CD14-positive monocyte (primary cell): ENCODE measurements around the gene CELSR1. TPM values are rescaled to one million over a fixed set of nuclear protein-coding genes. Genes with fewer than 3 reads are reported as not detected.

ENCODE experiments used
- DNase-seq, 3 donors: peaks; one replicate each; pipeline ENCODE4 v3.0.0-alpha.2; 2011 to 2022
- H2AFZ ChIP-seq: 2 replicates; pipeline ENCODE4 v1.6.0; 2012; ENCODE audit warnings: mild to moderate bottlenecking, low read depth, low read length, inconsistent platforms; ENCODE audit not compliant: insufficient read depth, poor library complexity, severe bottlenecking
- H3K27ac ChIP-seq, 2 donors: 1 replicate in 1 of 2; 2 replicates in 1 of 2; pipeline ENCODE4 v1.5.1; 2012 to 2013; ENCODE audit warnings: low read length in 2 of 2, control low read depth in 1 of 2, inconsistent platforms in 1 of 2, low read depth in 1 of 2, mild to moderate bottlenecking in 1 of 2
- H3K27me3 ChIP-seq, 2 donors: one replicate each; pipeline versions ENCODE4 v1.6.0 to v1.6.1; 2011 to 2013; ENCODE audit warnings: low read length in 2 of 2; ENCODE audit not compliant: control insufficient read depth in 2 of 2, insufficient read depth in 2 of 2
- H3K36me3 ChIP-seq, 2 donors: replicated peaks in 1 of 2; 1 replicate in 1 of 2; 2 replicates in 1 of 2; pipeline versions ENCODE4 v1.5.1 to v1.6.1; 2012 to 2013; ENCODE audit warnings: low read length in 2 of 2, control low read depth in 1 of 2, inconsistent platforms in 1 of 2, mild to moderate bottlenecking in 1 of 2; ENCODE audit not compliant: insufficient read depth in 2 of 2, control insufficient read depth in 1 of 2
- H3K4me1 ChIP-seq, 2 donors: 1 replicate in 1 of 2; 2 replicates in 1 of 2; pipeline versions ENCODE4 v1.5.1 to v1.6.1; 2012 to 2013; ENCODE audit warnings: low read length in 2 of 2, control low read depth in 1 of 2, inconsistent platforms in 1 of 2, mild to moderate bottlenecking in 1 of 2, moderate library complexity in 1 of 2; ENCODE audit not compliant: insufficient read depth in 2 of 2, control insufficient read depth in 1 of 2
- H3K4me2 ChIP-seq: replicated peaks from 2 replicates; pipeline ENCODE3; 2012; ENCODE audit warnings: low read length, moderate library complexity, mild to moderate bottlenecking; ENCODE audit not compliant: poor library complexity, severe bottlenecking; ENCODE audit errors: extremely low read depth
- H3K4me3 ChIP-seq, 3 experiments: fragments of 200-600 bp in 1 of 3; sonication (generic) in 1 of 3; replicated peaks in 1 of 3; 1 replicate in 2 of 3; 2 replicates in 1 of 3; pipeline ENCODE4 v1.5.1; 2011 to 2013; ENCODE audit warnings: low read length in 3 of 3, mild to moderate bottlenecking in 3 of 3, control low read depth in 2 of 3, low read depth in 2 of 3, inconsistent platforms in 1 of 3, moderate library complexity in 1 of 3
- H3K79me2 ChIP-seq: 2 replicates; pipeline ENCODE4 v1.6.0; 2012; ENCODE audit warnings: mild to moderate bottlenecking, control low read depth, inconsistent platforms, low read length, moderate library complexity; ENCODE audit not compliant: insufficient read depth
- H3K9ac ChIP-seq: 2 replicates; pipeline ENCODE4 v1.6.0; 2017; ENCODE audit warnings: low read length, mild to moderate bottlenecking; ENCODE audit not compliant: insufficient read depth, poor library complexity, severe bottlenecking
- H3K9me3 ChIP-seq, 2 donors: replicated peaks in 1 of 2; 1 replicate in 1 of 2; 2 replicates in 1 of 2; pipeline versions ENCODE4 v1.5.1 to v1.6.1; 2012 to 2013; ENCODE audit warnings: low read length in 2 of 2, control low read depth in 1 of 2; ENCODE audit not compliant: control insufficient read depth in 1 of 2, insufficient read depth in 1 of 2
- H4K20me1 ChIP-seq: 2 replicates; pipeline ENCODE4 v1.6.0; 2012; ENCODE audit warnings: mild to moderate bottlenecking, low read length, control low read depth, moderate library complexity; ENCODE audit not compliant: insufficient read depth
- H3K27ac Mint-ChIP-seq, 7 donors: one replicate each; pipeline ENCODE4 v1.8.0; 2020; ENCODE audit warnings: mild to moderate bottlenecking in 7 of 7, mixed read lengths in 7 of 7, moderate library complexity in 6 of 7, inconsistent platforms in 2 of 7
- H3K27me3 Mint-ChIP-seq, 3 donors: one replicate each; pipeline ENCODE4 v1.8.0; 2021 to 2022; ENCODE audit warnings: low read depth in 3 of 3, mild to moderate bottlenecking in 3 of 3, mixed read lengths in 3 of 3, moderate library complexity in 3 of 3, inconsistent platforms in 1 of 3
- H3K36me3 Mint-ChIP-seq, 2 donors: one replicate each; pipeline ENCODE4 v1.8.0; 2020; ENCODE audit warnings: mixed read lengths in 2 of 2, inconsistent platforms in 1 of 2, mild to moderate bottlenecking in 1 of 2
- H3K4me1 Mint-ChIP-seq: one replicate; pipeline ENCODE4 v1.8.0; 2020; ENCODE audit warnings: mild to moderate bottlenecking, mixed read lengths
- H3K4me3 Mint-ChIP-seq, 2 donors: one replicate each; pipeline ENCODE4 v1.8.0; 2020; ENCODE audit warnings: mild to moderate bottlenecking in 2 of 2, mixed read lengths in 2 of 2, moderate library complexity in 1 of 2
- H3K9me3 Mint-ChIP-seq, 7 donors: one replicate each; pipeline ENCODE4 v1.8.0; 2020 to 2022; ENCODE audit warnings: mixed read lengths in 7 of 7, mild to moderate bottlenecking in 6 of 7, moderate library complexity in 6 of 7, inconsistent platforms in 2 of 7
- CTCF ChIP-seq: fragments of 200-600 bp; IDR thresholded peaks from one replicate; pipeline ENCODE4 v1.8.0; 2022; ENCODE audit warnings: antibody characterized with exemption, mild to moderate bottlenecking
- WGBS: methylation state at CpG from one replicate; pipeline ENCODE4 v1.1.5; 2013; ENCODE audit warnings: missing lambda C conversion rate; ENCODE audit not compliant: insufficient coverage; 5-methylcytosine and 5-hydroxymethylcytosine counted together
- intact Hi-C, 2 donors: fragments of 100-400 bp; cut with micrococcal nuclease; formaldehyde crosslinking; loops; one replicate each; pipeline versions ENCODE4 v1.15.0 to v1.15.1; 2023
- polyA plus RNA-seq, 3 donors: library from polyadenylated mRNA; depleted of rRNA in 1 of 3; unstranded in 2 of 3; stranded (reverse) in 1 of 3; fragments of 300-500 nt in 2 of 3; fragments of >200 nt in 1 of 3; fragmentation: Illumina TruSeq in 2 of 3; gene quantifications; 1 replicate in 2 of 3; 2 replicates in 1 of 3; pipeline ENCODE4 v1.2.3, GENCODE V29; 2012 to 2021

CELSR1 gene
- polyA plus RNA-seq, 3 donors = 0.16 TPM; not detected in 2

GRCh38 chr22:46482056-46482675, 55.3 kb downstream of the CELSR1 start:
- H3K36me3 ChIP-seq = no peaks in the 10 kb centered on the region
- H3K79me2 ChIP-seq = no peaks in the 10 kb centered on the region
- no peak for TF ChIP-seq CTCF
- no peak overlapping the region for H3K4me2 ChIP-seq
- H3K36me3 Mint-ChIP-seq = no peaks in the 10 kb centered on the region
- H2AFZ ChIP-seq = no peak overlapping the region
- no peak overlapping the region for H3K4me3 ChIP-seq
- peaks cover under 1 to 1% of the 10 kb centered on the region in 2 donors for H3K4me1 ChIP-seq
- no peaks in the 10 kb centered on the region for H3K27me3 ChIP-seq
- no peak for DNase-seq
- H4K20me1 ChIP-seq = no peaks in the 10 kb centered on the region
- H3K27ac Mint-ChIP-seq = no peak overlapping the region
- no peak overlapping the region for H3K4me3 Mint-ChIP-seq
- no peak overlapping the region for H3K9ac ChIP-seq
- no peaks in the 10 kb centered on the region for H3K4me1 Mint-ChIP-seq
- no peak overlapping the region for H3K27ac ChIP-seq
- 64% methylated on average over 2 of the region's 7 CpGs for WGBS
- H3K9me3 Mint-ChIP-seq = peaks cover 0 to 4% (median 0%) of the 10 kb centered on the region in 7 donors
- intact Hi-C loops = no loop called here
- H3K27me3 Mint-ChIP-seq = peaks cover 8 to 19% (median 16%) of the 10 kb centered on the region in 3 donors
- H3K9me3 ChIP-seq = no peaks in the 10 kb centered on the region

- no peaks in the 10 kb centered on the region for H3K36me3 ChIP-seq
- no peak for TF ChIP-seq CTCF
Measured at GRCh38 chr22:46481386-46481785, 56.0 kb downstream of the CELSR1 start.

More at GRCh38 chr22:46481386-46481785, 56.0 kb downstream of the CELSR1 start:
- Histone ChIP-seq H3K27me3 (no peaks in the 10 kb centered on the region), H3K79me2 (no peaks in the 10 kb centered on the region), H4K20me1 (no peaks in the 10 kb centered on the region), H2AFZ (no peak overlapping the region), H3K27ac (no peak overlapping the region), H3K9me3 (no peaks in the 10 kb centered on the region), H3K4me1 (peaks cover 5 to 8% of the 10 kb centered on the region in 2 donors), H3K4me2 (no peak overlapping the region), H3K9ac (no peak overlapping the region), H3K4me3 (no peak overlapping the region)
- Mint-ChIP-seq H3K27me3 (peaks cover 5 to 24% (median 24%) of the 10 kb centered on the region in 3 donors), H3K27ac (no peak overlapping the region), H3K9me3 (peaks cover 0 to 4% (median 0%) of the 10 kb centered on the region in 7 donors), H3K36me3 (no peaks in the 10 kb centered on the region), H3K4me1 (peaks cover 7% of the 10 kb centered on the region), H3K4me3 (no peak overlapping the region)
- intact Hi-C loops = no loop called here
- 80% methylated on average over 6 of the region's 6 CpGs for WGBS
- no peak for DNase-seq
